ENCODE measurements around the gene UBTF. TPM values are rescaled to one million over a fixed set of nuclear protein-coding genes. Genes with fewer than 3 reads are reported as not detected.

UBTF gene
- polyA plus RNA-seq, 2 of the 4 experiments (the other 2 are of a cell fraction) = 39.8 to 76.2 TPM

DNA sequence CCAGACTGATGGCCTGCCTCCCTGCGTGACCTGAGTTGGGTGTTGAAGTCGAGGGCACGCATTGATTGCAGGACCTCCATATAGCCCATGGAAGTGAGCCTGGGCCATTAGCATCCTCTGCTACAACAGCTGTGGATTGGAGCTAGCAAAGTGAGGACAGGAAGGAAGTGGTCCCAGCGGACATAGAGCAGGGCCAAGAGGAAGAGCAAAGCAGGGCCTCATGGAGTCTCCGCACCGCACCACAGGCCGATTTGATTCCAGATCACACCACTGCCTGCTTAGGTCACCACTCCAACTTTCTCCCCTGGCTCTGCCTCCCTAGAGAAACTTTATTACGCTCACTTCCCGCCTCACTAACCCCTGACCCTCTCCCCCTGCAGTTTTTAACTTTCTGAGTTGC, 10.7 kb upstream of the UBTF start:
- WGBS (ENCODE audit: missing lambda C conversion rate) = 88% methylated on average over 9 of the region's 9 CpGs
- ChIA-PET CTCF (interaction anchor here (0.6 to 2.4 kb wide), 6 partner anchors 8 to 192 kb away, joined by 4 to 14 read pairs (median 8); partner anchors contain the start of gene UBTF), POLR2A (interaction anchor here (1.1 to 1.6 kb wide), 2 partner anchors 8 to 10 kb away, joined by 4 read pairs; partner anchors contain the start of gene UBTF)
- H3K9me3 ChIP-seq = no peaks in the 10 kb centered on the region
- no peak for TF ChIP-seq CEBPB (IDR thresholded peaks at IDR 0.05)
- no peak for TF ChIP-seq JUNB (IDR thresholded peaks at IDR 0.05)
- TF ChIP-seq FOSL2 (IDR thresholded peaks at IDR 0.05) = no peak
- TF ChIP-seq FOSL2 (CRISPR knock-in tag; IDR thresholded peaks at IDR 0.05) = no peak
- DNase-seq (ENCODE audit: low read depth in 1 of 2, low spot score in 1 of 2) (no peak), FAIRE-seq (no peak), ATAC-seq (peak; percentile 33 to 43; a peak in 4 of 6 replicates)
- H3K4me2 ChIP-seq = no peak overlapping the region
- no peak overlapping the region for H3K27ac ChIP-seq
- H3K4me1 ChIP-seq = peaks cover 4% of the 10 kb centered on the region; the same call in 2 of the 3 replicates
- H3K4me3 ChIP-seq = no peak overlapping the region

DNA sequence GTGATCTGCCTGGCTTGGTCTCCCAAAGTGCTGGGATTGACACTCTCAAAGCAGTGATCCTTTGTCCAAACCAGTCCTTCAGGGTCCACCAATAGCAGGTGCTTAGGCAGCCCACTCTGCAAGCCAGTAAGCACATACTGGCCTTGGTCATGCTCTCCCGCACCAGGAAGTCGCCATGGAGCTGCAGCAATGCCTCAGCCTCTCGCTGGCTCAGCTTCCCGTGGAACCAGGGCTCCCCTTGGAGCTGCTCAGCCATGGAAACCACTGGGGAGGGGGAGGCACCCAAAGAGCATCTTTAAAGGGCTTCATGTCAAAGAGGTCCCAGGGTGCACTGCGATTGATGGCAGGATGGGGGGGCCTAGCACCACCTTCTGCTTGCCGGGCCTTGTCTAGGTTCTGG, 9.6 kb upstream of the UBTF start:
- Histone ChIP-seq H3K4me2 (no peak overlapping the region), H3K4me1 (no peaks in the 10 kb centered on the region), H3K4me3 (no peak overlapping the region), H3K9me3 (no peaks in the 10 kb centered on the region), H3K27ac (no peak overlapping the region)
- FAIRE-seq (no peak), DNase-seq (ENCODE audit: low read depth in 1 of 2, low spot score in 1 of 2) (no peak), ATAC-seq (no peak; a peak in 1 of 6 replicates)
- POLR2A ChIA-PET = interaction anchor here (1.0 to 1.1 kb wide), 2 partner anchors 9 to 11 kb away, joined by 3 to 4 read pairs; partner anchors contain the start of gene UBTF
- CTCF ChIA-PET = interaction anchor here (1.0 to 2.4 kb wide), 5 partner anchors 9 to 102 kb away, joined by 4 to 14 read pairs (median 7); partner anchors contain the start of gene UBTF
- 72% methylated on average over 6 of the region's 6 CpGs for WGBS (ENCODE audit: missing lambda C conversion rate)
- TF ChIP-seq RCOR1 (IDR thresholded peaks at IDR 0.05; ENCODE audit: low read depth, low read length) (no peak), MAFK (IDR thresholded peaks at IDR 0.05; ENCODE audit: partially characterized antibody) (no peak), JUN (IDR thresholded peaks at IDR 0.05) (no peak), RFX5 (IDR thresholded peaks at IDR 0.05) (no peak), NR3C1 (IDR thresholded peaks at IDR 0.05) (no peak), HOXA7 (CRISPR knock-in tag; IDR thresholded peaks at IDR 0.05) (no peak), EHMT2 (IDR thresholded peaks at IDR 0.05; ENCODE audit: low read depth) (no peak), RARB (CRISPR knock-in tag; IDR thresholded peaks at IDR 0.05) (no peak), ZC3H11A (IDR thresholded peaks at IDR 0.05) (no peak), EHF (CRISPR knock-in tag; IDR thresholded peaks at IDR 0.05) (no peak), CHD4 (IDR thresholded peaks at IDR 0.05; ENCODE audit: borderline replicate concordance) (no peak), CBX8 (IDR thresholded peaks at IDR 0.05) (no peak), NPAS2 (CRISPR knock-in tag; IDR thresholded peaks at IDR 0.05; ENCODE audit: borderline replicate concordance) (no peak)
- TF ChIP-seq, protein P1, sequence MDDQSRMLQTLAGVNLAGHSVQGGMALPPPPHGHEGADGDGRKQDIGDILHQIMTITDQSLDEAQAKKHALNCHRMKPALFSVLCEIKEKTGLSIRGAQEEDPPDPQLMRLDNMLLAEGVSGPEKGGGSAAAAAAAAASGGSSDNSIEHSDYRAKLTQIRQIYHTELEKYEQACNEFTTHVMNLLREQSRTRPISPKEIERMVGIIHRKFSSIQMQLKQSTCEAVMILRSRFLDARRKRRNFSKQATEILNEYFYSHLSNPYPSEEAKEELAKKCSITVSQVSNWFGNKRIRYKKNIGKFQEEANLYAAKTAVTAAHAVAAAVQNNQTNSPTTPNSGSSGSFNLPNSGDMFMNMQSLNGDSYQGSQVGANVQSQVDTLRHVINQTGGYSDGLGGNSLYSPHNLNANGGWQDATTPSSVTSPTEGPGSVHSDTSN (IDR thresholded peaks at IDR 0.05) = no peak
- TF ChIP-seq, protein P2, sequence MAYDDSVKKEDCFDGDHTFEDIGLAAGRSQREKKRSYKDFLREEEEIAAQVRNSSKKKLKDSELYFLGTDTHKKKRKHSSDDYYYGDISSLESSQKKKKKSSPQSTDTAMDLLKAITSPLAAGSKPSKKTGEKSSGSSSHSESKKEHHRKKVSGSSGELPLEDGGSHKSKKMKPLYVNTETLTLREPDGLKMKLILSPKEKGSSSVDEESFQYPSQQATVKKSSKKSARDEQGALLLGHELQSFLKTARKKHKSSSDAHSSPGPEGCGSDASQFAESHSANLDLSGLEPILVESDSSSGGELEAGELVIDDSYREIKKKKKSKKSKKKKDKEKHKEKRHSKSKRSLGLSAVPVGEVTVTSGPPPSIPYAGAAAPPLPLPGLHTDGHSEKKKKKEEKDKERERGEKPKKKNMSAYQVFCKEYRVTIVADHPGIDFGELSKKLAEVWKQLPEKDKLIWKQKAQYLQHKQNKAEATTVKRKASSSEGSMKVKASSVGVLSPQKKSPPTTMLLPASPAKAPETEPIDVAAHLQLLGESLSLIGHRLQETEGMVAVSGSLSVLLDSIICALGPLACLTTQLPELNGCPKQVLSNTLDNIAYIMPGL (CRISPR knock-in tag; IDR thresholded peaks at IDR 0.05; ENCODE audit: borderline replicate concordance) = no peak
- TF ChIP-seq, protein P3, sequence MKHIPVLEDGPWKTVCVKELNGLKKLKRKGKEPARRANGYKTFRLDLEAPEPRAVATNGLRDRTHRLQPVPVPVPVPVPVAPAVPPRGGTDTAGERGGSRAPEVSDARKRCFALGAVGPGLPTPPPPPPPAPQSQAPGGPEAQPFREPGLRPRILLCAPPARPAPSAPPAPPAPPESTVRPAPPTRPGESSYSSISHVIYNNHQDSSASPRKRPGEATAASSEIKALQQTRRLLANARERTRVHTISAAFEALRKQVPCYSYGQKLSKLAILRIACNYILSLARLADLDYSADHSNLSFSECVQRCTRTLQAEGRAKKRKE (CRISPR knock-in tag; IDR thresholded peaks at IDR 0.05; ENCODE audit: low read depth) = no peak
- TF ChIP-seq, protein P4, sequence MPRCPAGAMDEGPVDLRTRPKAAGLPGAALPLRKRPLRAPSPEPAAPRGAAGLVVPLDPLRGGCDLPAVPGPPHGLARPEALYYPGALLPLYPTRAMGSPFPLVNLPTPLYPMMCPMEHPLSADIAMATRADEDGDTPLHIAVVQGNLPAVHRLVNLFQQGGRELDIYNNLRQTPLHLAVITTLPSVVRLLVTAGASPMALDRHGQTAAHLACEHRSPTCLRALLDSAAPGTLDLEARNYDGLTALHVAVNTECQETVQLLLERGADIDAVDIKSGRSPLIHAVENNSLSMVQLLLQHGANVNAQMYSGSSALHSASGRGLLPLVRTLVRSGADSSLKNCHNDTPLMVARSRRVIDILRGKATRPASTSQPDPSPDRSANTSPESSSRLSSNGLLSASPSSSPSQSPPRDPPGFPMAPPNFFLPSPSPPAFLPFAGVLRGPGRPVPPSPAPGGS (IDR thresholded peaks at IDR 0.05) = no peak
